ENCODE data around the gene MIPEP.
"Not testable (repeated sequence)": the region's sequence is repeated elsewhere in the genome, so short reads cannot be mapped to it uniquely, and the experiment has no call there.

Gene MIPEP

GRCh38 chr13:23902975-23903905 is 14.0 kb upstream of the MIPEP start:
- no peaks in the 10 kb centered on the region for H3K9me3 Mint-ChIP-seq
- no peak for DNase-seq
- CTCF ChIA-PET: interaction anchor here (1.4 kb wide), 1 partner anchor 436 kb away, joined by 6 read pairs; no protein-coding TSS in a partner anchor
- no peak overlapping the region for H3K27ac Mint-ChIP-seq
- peaks cover 14% of the 10 kb centered on the region for H3K4me1 Mint-ChIP-seq
- H3K27me3 Mint-ChIP-seq: peaks cover 48% of the 10 kb centered on the region
- no peaks in the 10 kb centered on the region for H3K36me3 Mint-ChIP-seq
- no peak overlapping the region for H3K4me3 Mint-ChIP-seq

- Mint-ChIP-seq H3K36me3 (no peaks in the 10 kb centered on the region), H3K27ac (no peak overlapping the region), H3K27me3 (peaks cover 47% of the 10 kb centered on the region), H3K4me1 (peaks cover 14% of the 10 kb centered on the region), H3K9me3 (no peaks in the 10 kb centered on the region), H3K4me3 (no peak overlapping the region)
- DNase-seq: no peak
- CTCF ChIA-PET: no interaction called here
These were observed 12.2 kb upstream of the MIPEP start for GRCh38 chr13:23901365-23901764.

- peak; percentile 61 for DNase-seq
- Mint-ChIP-seq H3K27ac (no peak overlapping the region), H3K36me3 (no peaks in the 10 kb centered on the region), H3K4me1 (peaks cover 14% of the 10 kb centered on the region), H3K27me3 (peaks cover 50% of the 10 kb centered on the region), H3K4me3 (no peak overlapping the region), H3K9me3 (no peaks in the 10 kb centered on the region)
- CTCF ChIA-PET: interaction anchor here (1.0 to 2.5 kb wide), 7 partner anchors 9 to 432 kb away, joined by 3 to 12 read pairs (median 5); no protein-coding TSS in a partner anchor
These were observed 10.4 kb upstream of the MIPEP start for GRCh38 chr13:23899555-23899954.

GRCh38 chr13:23898101-23898500 is 8.9 kb upstream of the MIPEP start:
- CTCF ChIA-PET: no interaction called here
- H3K36me3 Mint-ChIP-seq: no peaks in the 10 kb centered on the region

GRCh38 chr13:23897452-23897919 is 8.3 kb upstream of the MIPEP start, which contains the start of gene C1QTNF9B:
Gene C1QTNF9B (minus strand): TSS chr13:23897502.
- H3K4me3 Mint-ChIP-seq, CTCF ChIA-PET, DNase-seq, H3K36me3 Mint-ChIP-seq, H3K9me3 Mint-ChIP-seq, H3K27ac Mint-ChIP-seq: not testable (repeated sequence)
- Mint-ChIP-seq H3K27me3 (peaks cover 35% of the 10 kb centered on the region), H3K4me1 (peaks cover 11% of the 10 kb centered on the region)

More at GRCh38 chr13:23898101-23898500, 8.9 kb upstream of the MIPEP start:
- DNase-seq: no peak
- Mint-ChIP-seq H3K4me3 (no peak overlapping the region), H3K9me3 (no peaks in the 10 kb centered on the region), H3K4me1 (peaks cover 14% of the 10 kb centered on the region), H3K27me3 (peaks cover 38% of the 10 kb centered on the region), H3K27ac (no peak overlapping the region)

- H3K4me1 Mint-ChIP-seq: peaks cover 14% of the 10 kb centered on the region
- H3K4me3 Mint-ChIP-seq, H3K27ac Mint-ChIP-seq, H3K9me3 Mint-ChIP-seq, DNase-seq, H3K36me3 Mint-ChIP-seq, CTCF ChIA-PET: not testable (repeated sequence)
- peaks cover 18% of the 10 kb centered on the region for H3K27me3 Mint-ChIP-seq
These were observed 5.5 kb upstream of the MIPEP start for GRCh38 chr13:23894746-23895145.

GRCh38 chr13:23893791-23894190 is 4.6 kb upstream of the MIPEP start:
- Mint-ChIP-seq H3K4me1 (peaks cover 14% of the 10 kb centered on the region), H3K27me3 (peaks cover 18% of the 10 kb centered on the region)
- H3K4me3 Mint-ChIP-seq, DNase-seq, H3K27ac Mint-ChIP-seq, H3K36me3 Mint-ChIP-seq, H3K9me3 Mint-ChIP-seq, CTCF ChIA-PET: not testable (repeated sequence)

- no peaks in the 10 kb centered on the region for H3K9me3 Mint-ChIP-seq
- no peaks in the 10 kb centered on the region for H3K36me3 Mint-ChIP-seq
- H3K27ac Mint-ChIP-seq: peak overlapping the region; percentile 77
- no peak for DNase-seq
- peaks cover 5% of the 10 kb centered on the region for H3K27me3 Mint-ChIP-seq
- H3K4me1 Mint-ChIP-seq: peaks cover 26% of the 10 kb centered on the region
- H3K4me3 Mint-ChIP-seq: peak overlapping the region; percentile 86
- CTCF ChIA-PET: interaction anchor here (0.8 to 2.3 kb wide), 7 partner anchors 10 to 424 kb away, joined by 3 to 14 read pairs (median 7); no protein-coding TSS in a partner anchor
These were observed 711 bp upstream of the MIPEP start for GRCh38 chr13:23889615-23890607.

- H3K27me3 Mint-ChIP-seq, H3K27ac Mint-ChIP-seq, H3K4me3 Mint-ChIP-seq, H3K9me3 Mint-ChIP-seq, DNase-seq, H3K36me3 Mint-ChIP-seq, CTCF ChIA-PET: not testable (repeated sequence)
- peaks cover 15% of the 10 kb centered on the region for H3K4me1 Mint-ChIP-seq
These were observed 4.8 kb downstream of the MIPEP start for GRCh38 chr13:23884361-23884760.

GRCh38 chr13:23883255-23883654 is 5.9 kb downstream of the MIPEP start:
- Mint-ChIP-seq H3K27ac (no peak overlapping the region), H3K4me1 (peaks cover 9% of the 10 kb centered on the region), H3K9me3 (no peaks in the 10 kb centered on the region), H3K27me3 (no peaks in the 10 kb centered on the region), H3K4me3 (no peak overlapping the region), H3K36me3 (peaks cover 7% of the 10 kb centered on the region)
- DNase-seq: no peak
- CTCF ChIA-PET: no interaction called here

- DNase-seq, H3K9me3 Mint-ChIP-seq, H3K4me1 Mint-ChIP-seq, CTCF ChIA-PET, H3K27ac Mint-ChIP-seq, H3K36me3 Mint-ChIP-seq, H3K4me3 Mint-ChIP-seq, H3K27me3 Mint-ChIP-seq: not testable (repeated sequence)
These were observed 7.8 kb downstream of the MIPEP start for GRCh38 chr13:23881402-23881800.

- H3K27ac Mint-ChIP-seq, CTCF ChIA-PET, H3K4me1 Mint-ChIP-seq, H3K9me3 Mint-ChIP-seq, H3K36me3 Mint-ChIP-seq, DNase-seq, H3K4me3 Mint-ChIP-seq, H3K27me3 Mint-ChIP-seq: not testable (repeated sequence)
These were observed 8.5 kb downstream of the MIPEP start for GRCh38 chr13:23880493-23881401.

- CTCF ChIA-PET: interaction anchor here (2.1 kb wide), 1 partner anchor 23 kb away, joined by 5 read pairs; no protein-coding TSS in a partner anchor
- H3K36me3 Mint-ChIP-seq: peaks cover 4% of the 10 kb centered on the region
- no peaks in the 10 kb centered on the region for H3K4me1 Mint-ChIP-seq
- no peak overlapping the region for H3K4me3 Mint-ChIP-seq
- no peaks in the 10 kb centered on the region for H3K27me3 Mint-ChIP-seq
- DNase-seq: no peak
- H3K27ac Mint-ChIP-seq: no peak overlapping the region
- H3K9me3 Mint-ChIP-seq: no peaks in the 10 kb centered on the region
These were observed 11.9 kb downstream of the MIPEP start for GRCh38 chr13:23877286-23877685.
